ENCODE data around the gene FOCAD. TPM values are rescaled to one million over a fixed set of nuclear protein-coding genes. Genes with fewer than 3 reads are reported as not detected.

Gene FOCAD
- total RNA-seq, 1 experiment from 2014 or later = 40.7 TPM

DNA sequence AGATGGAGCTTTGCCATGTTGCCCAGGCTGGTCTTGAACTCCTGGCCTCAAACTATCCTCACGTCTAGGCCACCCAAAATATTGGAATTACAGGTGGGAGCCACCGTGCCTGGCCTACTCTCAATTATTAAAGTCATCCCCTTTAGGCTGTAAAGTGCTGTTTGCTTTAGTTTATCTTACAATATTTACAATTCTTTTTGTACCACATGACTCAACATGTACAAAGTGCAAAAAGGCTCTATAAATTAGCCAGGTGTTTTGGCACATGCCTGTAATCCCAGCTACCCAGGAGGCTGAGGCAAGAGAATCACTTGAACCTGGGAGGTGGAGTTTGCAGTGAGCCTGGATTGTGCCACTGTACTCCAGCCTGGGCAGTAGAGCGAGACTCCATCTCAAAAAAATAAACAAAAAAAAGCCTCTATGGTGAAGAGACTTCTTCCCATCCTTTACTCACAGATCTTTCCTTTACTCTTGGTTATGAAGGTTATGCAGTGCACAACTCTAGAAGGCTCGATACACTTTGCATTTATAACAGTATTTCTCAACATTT is 33.2 kb upstream of the FOCAD start:
- no peak for TF ChIP-seq CBX3 (IDR thresholded peaks at IDR 0.05; ENCODE audit: low read depth)
- TF ChIP-seq CTCF (IDR thresholded peaks at IDR 0.05 in 2 of 3, conservative IDR thresholded peaks at IDR 0.05 in 1 of 3; ENCODE audit: borderline replicate concordance in 1 of 3, insufficient read depth in 1 of 3, low read depth in 2 of 3, low read length in 2 of 3) = no peak
- no peak for TF ChIP-seq RAD21 (IDR thresholded peaks at IDR 0.05; ENCODE audit: low read depth)
- TF ChIP-seq YY1 (IDR thresholded peaks at IDR 0.05; ENCODE audit: extremely low read depth, insufficient replicate concordance, low read depth, low read length) = no peak
- no peak for TF ChIP-seq CEBPB (IDR thresholded peaks at IDR 0.05; ENCODE audit: low read depth)
- no peak for TF ChIP-seq ZFX (IDR thresholded peaks at IDR 0.05)
- no peak for TF ChIP-seq ZNF274 (IDR thresholded peaks at IDR 0.05; ENCODE audit: low read depth, low read length)
- TF ChIP-seq SIN3A (IDR thresholded peaks at IDR 0.05; ENCODE audit: low read depth) = no peak
- no peak overlapping the region for H3K4me2 ChIP-seq (ENCODE audit: low read length)
- H4K20me1 ChIP-seq (ENCODE audit: insufficient read depth) = no peaks in the 10 kb centered on the region
- intact Hi-C loops (cut with micrococcal nuclease) = no loop called here
- no peak for DNase-seq (ENCODE audit: low read depth, low spot score)
- no peaks in the 10 kb centered on the region for H3K4me1 ChIP-seq (ENCODE audit: control insufficient read depth in 1 of 2, insufficient read depth in 2 of 2, low read length in 2 of 2)
- H3K27me3 ChIP-seq (ENCODE audit: insufficient read depth, low read length) = no peaks in the 10 kb centered on the region
- no peaks in the 10 kb centered on the region for H3K79me2 ChIP-seq (ENCODE audit: insufficient read depth, low read length)
- no peaks in the 10 kb centered on the region for H3K9me2 ChIP-seq (ENCODE audit: insufficient read depth)
- H2AFZ ChIP-seq (ENCODE audit: low read depth, low read length, poor library complexity, severe bottlenecking) = no peak overlapping the region
- RAD21 ChIA-PET (ENCODE audit: low non-redundant PET in 1 of 2, low total read pairs in 2 of 2, uncharacterized antibody in 2 of 2, unreplicated experiment in 2 of 2) = no interaction called here
- ATAC-seq = no peak
- H3K9ac ChIP-seq (ENCODE audit: low read length) = no peak overlapping the region
- no peak overlapping the region for H3K27ac ChIP-seq (ENCODE audit: low read depth, low read length)
- CTCF ChIA-PET = no interaction called here
- no peak overlapping the region for H3K4me3 ChIP-seq (replicated peaks in 1 of 2; ENCODE audit: low read depth in 1 of 2, low read length in 2 of 2)
- no peaks in the 10 kb centered on the region for H3K36me3 ChIP-seq (ENCODE audit: control insufficient read depth in 1 of 2, insufficient read depth in 2 of 2, low read length in 2 of 2)
- POLR2A ChIA-PET = no interaction called here
- BruUV-seq (replicated peaks) = no TSS peak
- no peaks in the 10 kb centered on the region for H3K9me3 ChIP-seq (ENCODE audit: control insufficient read depth in 1 of 2, insufficient read depth in 1 of 2, low read depth in 1 of 2, low read length in 2 of 2)

DNA sequence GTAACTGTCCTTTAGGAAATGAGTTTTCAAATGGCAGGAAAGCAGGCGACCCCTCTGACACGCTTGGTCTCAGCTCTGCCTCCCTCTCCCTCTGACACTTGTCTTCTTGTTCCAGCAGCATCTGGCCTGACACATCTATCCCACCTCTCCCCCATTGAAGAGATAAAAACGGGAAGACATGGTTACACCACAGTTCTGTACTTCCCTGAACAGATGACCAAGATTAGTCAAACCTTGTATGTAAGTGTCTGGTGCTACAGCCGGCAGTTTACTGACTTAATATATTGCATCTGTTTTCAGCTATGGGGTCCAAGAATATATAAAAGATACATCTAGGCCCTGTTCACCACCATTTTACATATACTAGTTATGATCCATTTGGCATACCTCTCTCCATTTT is 32.1 kb upstream of the FOCAD start:
- no peaks in the 10 kb centered on the region for H3K79me2 ChIP-seq (ENCODE audit: insufficient read depth, low read length)
- BruUV-seq (replicated peaks) = no TSS peak
- no peaks in the 10 kb centered on the region for H3K4me1 ChIP-seq (ENCODE audit: control insufficient read depth in 1 of 2, insufficient read depth in 2 of 2, low read length in 2 of 2)
- H3K4me2 ChIP-seq (ENCODE audit: low read length) = no peak overlapping the region
- DNase-seq (ENCODE audit: low read depth, low spot score) (no peak), ATAC-seq (no peak)
- no peaks in the 10 kb centered on the region for H3K36me3 ChIP-seq (ENCODE audit: control insufficient read depth in 1 of 2, insufficient read depth in 2 of 2, low read length in 2 of 2)
- H3K27ac ChIP-seq (ENCODE audit: low read depth, low read length) = no peak overlapping the region
- CTCF ChIA-PET = no interaction called here
- no peaks in the 10 kb centered on the region for H3K27me3 ChIP-seq (ENCODE audit: insufficient read depth, low read length)
- no peaks in the 10 kb centered on the region for H3K9me3 ChIP-seq (ENCODE audit: control insufficient read depth in 1 of 2, insufficient read depth in 1 of 2, low read depth in 1 of 2, low read length in 2 of 2)
- no peaks in the 10 kb centered on the region for H3K9me2 ChIP-seq (ENCODE audit: insufficient read depth)
- H3K9ac ChIP-seq (ENCODE audit: low read length) = no peak overlapping the region
- H3K4me3 ChIP-seq (replicated peaks in 1 of 2; ENCODE audit: low read depth in 1 of 2, low read length in 2 of 2) = no peak overlapping the region
- no peak overlapping the region for H2AFZ ChIP-seq (ENCODE audit: low read depth, low read length, poor library complexity, severe bottlenecking)
- intact Hi-C loops (cut with micrococcal nuclease) = no loop called here
- no peak for TF ChIP-seq CEBPB (IDR thresholded peaks at IDR 0.05; ENCODE audit: low read depth)
- TF ChIP-seq JUND (IDR thresholded peaks at IDR 0.05) = no peak
- no peak for TF ChIP-seq YY1 (IDR thresholded peaks at IDR 0.05; ENCODE audit: extremely low read depth, insufficient replicate concordance, low read depth, low read length)
- TF ChIP-seq MAX (IDR thresholded peaks at IDR 0.05) = no peak
- TF ChIP-seq SRF (IDR thresholded peaks at IDR 0.05; ENCODE audit: low read depth) = no peak
- no peak for TF ChIP-seq SIN3A (IDR thresholded peaks at IDR 0.05; ENCODE audit: low read depth)
- no peak for TF ChIP-seq EZH2phosphoT487 (IDR thresholded peaks at IDR 0.05; ENCODE audit: borderline replicate concordance)
- no peak for TF ChIP-seq POLR2AphosphoS5 (IDR thresholded peaks at IDR 0.05; ENCODE audit: low read depth, low read length)
- TF ChIP-seq EGR1 (IDR thresholded peaks at IDR 0.05; ENCODE audit: low read depth) = no peak
- no peak for TF ChIP-seq RAD21 (IDR thresholded peaks at IDR 0.05; ENCODE audit: low read depth)
- TF ChIP-seq, protein P1, sequence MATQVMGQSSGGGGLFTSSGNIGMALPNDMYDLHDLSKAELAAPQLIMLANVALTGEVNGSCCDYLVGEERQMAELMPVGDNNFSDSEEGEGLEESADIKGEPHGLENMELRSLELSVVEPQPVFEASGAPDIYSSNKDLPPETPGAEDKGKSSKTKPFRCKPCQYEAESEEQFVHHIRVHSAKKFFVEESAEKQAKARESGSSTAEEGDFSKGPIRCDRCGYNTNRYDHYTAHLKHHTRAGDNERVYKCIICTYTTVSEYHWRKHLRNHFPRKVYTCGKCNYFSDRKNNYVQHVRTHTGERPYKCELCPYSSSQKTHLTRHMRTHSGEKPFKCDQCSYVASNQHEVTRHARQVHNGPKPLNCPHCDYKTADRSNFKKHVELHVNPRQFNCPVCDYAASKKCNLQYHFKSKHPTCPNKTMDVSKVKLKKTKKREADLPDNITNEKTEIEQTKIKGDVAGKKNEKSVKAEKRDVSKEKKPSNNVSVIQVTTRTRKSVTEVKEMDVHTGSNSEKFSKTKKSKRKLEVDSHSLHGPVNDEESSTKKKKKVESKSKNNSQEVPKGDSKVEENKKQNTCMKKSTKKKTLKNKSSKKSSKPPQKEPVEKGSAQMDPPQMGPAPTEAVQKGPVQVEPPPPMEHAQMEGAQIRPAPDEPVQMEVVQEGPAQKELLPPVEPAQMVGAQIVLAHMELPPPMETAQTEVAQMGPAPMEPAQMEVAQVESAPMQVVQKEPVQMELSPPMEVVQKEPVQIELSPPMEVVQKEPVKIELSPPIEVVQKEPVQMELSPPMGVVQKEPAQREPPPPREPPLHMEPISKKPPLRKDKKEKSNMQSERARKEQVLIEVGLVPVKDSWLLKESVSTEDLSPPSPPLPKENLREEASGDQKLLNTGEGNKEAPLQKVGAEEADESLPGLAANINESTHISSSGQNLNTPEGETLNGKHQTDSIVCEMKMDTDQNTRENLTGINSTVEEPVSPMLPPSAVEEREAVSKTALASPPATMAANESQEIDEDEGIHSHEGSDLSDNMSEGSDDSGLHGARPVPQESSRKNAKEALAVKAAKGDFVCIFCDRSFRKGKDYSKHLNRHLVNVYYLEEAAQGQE (IDR thresholded peaks at IDR 0.05; ENCODE audit: low read depth) = no peak
- no peak for TF ChIP-seq CBX3 (IDR thresholded peaks at IDR 0.05; ENCODE audit: low read depth)
- RAD21 ChIA-PET (ENCODE audit: low non-redundant PET in 1 of 2, low total read pairs in 2 of 2, uncharacterized antibody in 2 of 2, unreplicated experiment in 2 of 2) = no interaction called here
- no peaks in the 10 kb centered on the region for H4K20me1 ChIP-seq (ENCODE audit: insufficient read depth)
- POLR2A ChIA-PET = no interaction called here

Data from HCT116 (cell line).